GM21526 (cell line): ENCODE measurements around the gene CDH23.

Experiments
- ATAC-seq: cut with Tn5 transposase; IDR thresholded peaks from one replicate; pipeline ENCODE4 v1.9.1; 2021; ENCODE audit warnings: moderate library complexity; ENCODE audit not compliant: unreplicated experiment, low FRiP score

The CDH23 gene

DNA sequence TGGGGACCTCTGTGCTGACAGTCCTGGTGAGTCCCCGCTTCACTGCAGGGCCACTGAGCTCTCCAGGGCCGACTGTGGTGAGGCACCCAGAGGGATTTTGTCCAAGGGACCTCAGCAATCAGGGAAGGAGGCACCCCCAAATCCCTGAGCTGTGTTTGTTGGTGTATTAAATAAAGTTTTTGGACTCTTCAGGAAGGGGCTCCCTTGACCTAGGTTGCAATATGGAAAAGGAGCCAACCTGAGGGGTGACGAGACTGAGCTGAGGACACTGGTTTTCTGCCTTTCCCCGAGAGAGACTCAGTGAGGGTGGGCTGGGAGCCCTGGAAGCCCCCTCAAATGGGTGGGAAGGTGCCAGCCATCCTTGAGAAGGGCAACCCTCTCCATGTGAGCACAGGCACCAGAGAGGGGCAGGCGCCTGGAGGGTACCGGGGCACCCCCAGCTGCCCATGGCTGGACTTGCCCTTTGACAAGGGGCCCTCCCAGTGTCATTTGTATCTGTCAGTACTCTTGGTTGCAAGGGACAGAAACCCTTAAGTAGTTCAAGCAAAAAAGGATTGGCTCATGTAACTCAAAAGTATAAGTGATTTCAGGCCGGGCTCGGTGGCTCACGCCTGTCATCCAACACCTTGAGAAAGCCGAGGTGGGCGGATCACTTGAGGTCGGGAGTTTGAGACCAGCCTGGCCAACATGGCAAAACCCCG is 250.0 kb downstream of the CDH23 start:
- no peak for ATAC-seq

DNA sequence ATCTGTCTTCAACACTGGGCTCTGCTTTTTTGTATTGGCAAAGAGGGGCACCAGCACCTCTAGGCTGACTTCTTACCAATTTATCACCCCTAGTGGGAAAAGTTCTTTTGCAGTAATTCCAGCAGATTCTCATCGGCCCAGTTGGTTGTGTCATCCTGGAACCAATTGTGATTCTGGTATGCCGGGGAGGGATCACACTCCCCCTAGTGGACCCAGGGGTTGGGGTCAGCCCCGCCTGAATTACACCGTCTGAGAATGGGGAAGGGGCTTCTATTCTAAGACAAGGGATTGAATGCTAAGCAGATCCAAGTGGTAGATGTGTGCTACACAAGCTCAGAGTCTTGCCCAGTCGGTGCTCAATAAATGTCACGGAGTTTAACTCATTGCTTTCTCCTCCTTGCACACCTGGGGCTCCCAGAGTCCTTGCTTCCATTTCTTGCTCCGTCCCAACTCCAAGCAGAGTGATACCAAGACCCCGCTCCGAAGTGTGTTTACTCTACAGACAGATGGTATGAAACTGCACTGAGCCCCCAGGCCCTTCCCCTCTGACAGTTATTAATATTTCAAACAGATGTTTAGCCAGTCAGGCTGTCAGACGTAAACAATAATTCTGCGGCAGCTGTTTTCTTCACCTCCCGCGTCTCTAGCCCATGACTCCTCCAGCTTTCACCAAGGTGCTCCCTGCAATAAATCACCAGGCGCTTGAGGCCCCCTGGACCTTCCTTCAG is 251.0 kb downstream of the CDH23 start:
- no peak for ATAC-seq

- no peak for ATAC-seq
Measured at GRCh38 chr10:71648254-71648932, 251.7 kb downstream of the CDH23 start.

DNA sequence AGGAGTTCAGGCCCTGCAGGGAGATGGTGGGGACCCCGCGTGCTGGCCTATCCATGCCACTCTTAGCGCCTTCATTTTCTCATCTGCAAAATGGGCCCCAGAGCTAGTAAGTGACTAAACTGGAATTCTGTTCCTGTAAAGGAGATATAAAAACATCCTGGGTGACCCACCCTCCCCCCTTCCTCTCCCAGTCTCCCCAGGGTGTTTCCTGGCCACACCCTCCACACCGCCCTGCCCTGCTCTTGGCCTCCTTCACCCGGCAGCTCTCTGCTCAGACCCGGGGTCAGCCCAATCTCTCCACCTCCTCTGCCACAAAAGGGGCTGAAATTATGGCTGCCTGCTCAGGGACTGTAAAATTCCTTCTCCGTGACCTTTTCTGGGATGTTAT is 252.2 kb downstream of the CDH23 start:
- no peak for ATAC-seq

DNA sequence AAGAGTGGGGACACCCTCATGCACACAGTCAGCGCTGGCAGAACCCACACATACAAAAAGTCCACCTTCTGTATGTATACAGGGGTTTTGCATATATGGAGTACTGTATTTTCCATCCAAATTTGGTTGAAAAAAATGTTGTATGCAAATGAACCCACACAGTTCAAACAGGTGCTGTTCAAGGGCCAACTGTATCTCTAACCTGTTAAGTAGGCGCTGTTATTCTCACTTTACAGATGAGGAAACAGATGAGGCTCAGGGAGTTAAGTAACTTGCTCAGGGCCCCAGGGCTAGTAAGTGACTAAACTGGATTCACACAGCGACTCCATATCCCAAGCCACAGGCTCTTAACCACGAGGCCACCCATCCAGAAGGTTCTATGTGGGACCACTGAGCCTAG is 252.9 kb downstream of the CDH23 start:
- no peak for ATAC-seq

DNA sequence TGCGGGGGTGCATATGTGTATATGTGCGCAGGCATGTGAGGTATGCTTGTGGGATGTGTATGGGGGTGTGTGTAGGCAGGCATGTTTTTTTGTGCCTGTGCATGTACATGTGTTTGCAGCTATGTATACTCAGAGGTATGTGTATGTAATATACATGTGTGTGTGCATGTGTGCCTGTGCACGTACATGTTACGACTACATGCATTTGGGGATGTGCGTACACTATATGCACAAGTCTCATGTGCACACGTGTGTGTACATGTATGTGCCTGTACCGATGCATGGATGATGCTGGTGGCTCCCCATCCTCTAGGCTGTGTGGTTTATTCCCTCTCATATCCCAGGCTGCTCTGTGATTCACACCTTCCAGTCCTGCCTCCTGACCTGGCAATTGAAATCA is 253.7 kb downstream of the CDH23 start:
- ATAC-seq, result no peak

GRCh38 chr10:71651428-71651827 is 254.7 kb downstream of the CDH23 start:
- ATAC-seq, result no peak

- no peak for ATAC-seq
Measured at GRCh38 chr10:71651928-71652327, 255.2 kb downstream of the CDH23 start.

DNA sequence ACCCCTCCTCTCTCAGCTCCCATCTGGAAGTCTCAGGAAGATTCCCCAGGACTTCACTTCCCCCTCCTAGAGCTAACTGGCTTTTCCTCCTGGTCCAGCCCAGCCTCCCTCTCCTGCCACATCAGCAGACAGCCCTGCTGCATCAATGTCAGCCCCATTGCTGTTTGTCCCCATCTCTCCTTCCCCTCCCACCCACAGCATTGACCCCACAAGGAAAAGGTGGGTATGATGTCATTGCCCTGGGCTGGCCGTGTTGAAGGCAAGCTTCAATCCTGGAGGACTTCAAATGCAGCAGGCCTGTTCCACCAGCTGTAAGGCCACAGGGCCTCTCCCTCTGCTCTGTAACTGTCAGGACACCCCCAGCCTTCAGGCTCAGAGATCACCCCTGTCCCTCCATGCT is 256.3 kb downstream of the CDH23 start:
- no peak for ATAC-seq

GRCh38 chr10:71656220-71656619 is 259.5 kb downstream of the CDH23 start:
- ATAC-seq, result no peak

GRCh38 chr10:71657604-71658466 is 261.1 kb downstream of the CDH23 start:
- no peak for ATAC-seq

- ATAC-seq, result no peak
Measured at GRCh38 chr10:71658467-71658745, 261.7 kb downstream of the CDH23 start.

GRCh38 chr10:71659111-71659634 is 262.5 kb downstream of the CDH23 start:
- ATAC-seq, result no peak

DNA sequence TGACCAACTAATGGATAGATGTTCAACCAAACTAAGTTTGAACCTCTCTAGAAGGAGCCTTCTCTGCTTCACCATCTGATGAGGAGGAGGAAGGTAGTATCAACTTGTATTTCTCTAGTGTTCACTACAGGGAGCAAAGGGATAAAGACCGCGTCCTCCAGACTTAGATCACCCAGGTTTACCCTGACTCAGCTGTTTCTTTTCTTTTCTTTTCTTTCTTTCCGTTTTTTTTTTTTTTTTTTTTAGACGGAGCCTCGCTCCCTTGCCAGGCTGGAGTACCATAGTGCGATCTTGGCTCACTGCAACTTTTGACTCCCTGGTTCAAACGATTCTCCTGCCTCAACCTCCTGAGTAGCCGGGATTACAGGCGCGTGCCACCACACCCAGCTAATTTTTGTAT is 263.0 kb downstream of the CDH23 start:
- ATAC-seq, result no peak

DNA sequence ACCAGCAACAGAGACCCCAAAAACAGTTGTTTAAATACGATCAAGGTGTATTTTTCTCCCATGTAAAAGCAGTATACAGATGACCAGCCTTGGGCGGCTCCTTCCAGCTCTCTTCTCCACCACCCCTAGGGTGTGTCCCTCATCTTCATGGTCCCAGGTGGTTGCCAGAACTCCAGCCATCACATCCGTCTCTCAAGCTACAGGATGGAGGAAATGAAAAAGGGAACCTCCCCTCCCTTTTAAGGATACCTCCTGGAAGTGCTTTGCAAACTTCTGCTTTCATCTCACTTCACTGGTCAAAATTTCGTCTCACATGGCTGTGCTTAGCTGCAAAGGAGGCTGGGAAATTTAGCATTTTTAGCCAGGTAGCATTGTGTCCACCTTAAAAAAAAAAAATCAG is 263.6 kb downstream of the CDH23 start:
- no peak for ATAC-seq

DNA sequence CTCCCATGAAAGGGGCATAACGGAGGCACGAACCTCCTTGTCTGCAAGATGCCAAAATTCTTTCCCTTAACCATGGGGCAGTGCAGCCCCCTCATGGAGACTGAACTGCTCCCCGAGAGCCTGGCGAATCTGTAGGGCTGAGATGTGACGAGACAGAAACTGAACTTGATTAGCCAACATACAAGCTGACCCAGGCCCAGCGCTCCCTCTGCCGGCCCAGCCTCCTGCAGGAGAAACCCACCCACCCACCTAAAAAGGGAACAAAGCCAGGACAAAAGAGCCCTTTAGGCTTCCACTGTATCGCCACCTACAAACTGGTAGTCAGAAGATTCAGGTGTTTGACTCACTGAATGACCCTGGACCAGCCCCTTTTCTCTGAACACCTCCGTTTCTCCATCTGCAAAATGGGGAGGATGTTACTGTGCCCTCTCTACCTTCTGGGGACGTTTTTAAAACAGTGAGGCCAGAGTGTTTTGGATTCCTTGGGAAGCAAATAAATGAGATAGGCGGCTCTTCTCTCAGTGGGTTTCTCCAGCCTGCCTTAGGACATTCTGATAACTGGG is 264.4 kb downstream of the CDH23 start:
- no peak for ATAC-seq

DNA sequence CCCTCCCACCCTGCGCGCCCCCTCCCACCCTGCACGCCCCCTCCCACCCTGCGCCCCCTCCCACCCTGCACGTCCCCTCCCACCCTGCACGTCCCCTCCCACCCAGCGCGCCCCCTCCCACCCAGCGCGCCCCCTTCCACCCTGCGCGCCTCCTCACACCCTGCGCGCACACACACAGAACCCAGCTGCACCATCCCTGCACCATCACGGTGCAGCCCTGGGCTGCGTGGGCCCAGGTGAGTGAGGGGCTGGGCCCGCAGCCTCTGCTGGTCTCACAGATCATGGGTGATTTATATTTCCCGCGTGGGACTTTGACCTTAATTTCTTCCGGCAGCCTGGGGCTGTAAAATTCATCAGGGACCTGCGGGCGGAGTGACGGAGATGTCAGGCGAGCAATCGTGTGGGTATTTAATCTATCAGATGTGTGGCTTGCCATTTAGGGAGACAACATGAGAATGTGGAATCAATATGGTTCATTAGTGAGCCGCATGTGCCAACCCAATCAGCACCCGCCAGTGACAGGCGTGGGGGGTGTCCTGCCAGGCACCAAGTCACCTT is 265.1 kb downstream of the CDH23 start:
- no peak for ATAC-seq

DNA sequence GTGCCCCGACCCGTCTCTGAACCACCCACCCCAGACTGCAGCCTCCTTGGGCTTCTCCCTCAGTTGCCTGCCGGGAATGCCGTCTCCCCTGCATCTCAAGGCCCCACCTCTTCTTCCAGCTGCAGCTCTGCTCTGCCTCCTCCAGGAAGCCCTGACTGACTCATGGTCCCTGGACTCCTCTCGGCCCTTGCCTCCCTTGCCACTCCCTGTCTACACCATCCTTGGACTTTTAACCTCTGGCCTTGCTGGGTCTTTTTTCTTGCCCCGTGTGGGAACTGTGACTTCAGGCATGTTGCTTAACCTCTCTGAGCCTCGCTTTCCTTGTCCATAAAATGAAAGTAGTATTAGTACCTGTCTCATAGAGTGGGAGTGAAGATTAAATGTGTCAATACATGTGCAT is 266.6 kb downstream of the CDH23 start:
- no peak for ATAC-seq

GRCh38 chr10:71664585-71664984 is 267.9 kb downstream of the CDH23 start:
- no peak for ATAC-seq

- no peak for ATAC-seq
Measured at GRCh38 chr10:71665456-71665855, 268.7 kb downstream of the CDH23 start.
